Subcutaneous abdominal adipose tissue (tissue), 5 donors: ENCODE data around the gene POFUT2.

Experiments
- H3K27ac ChIP-seq: one replicate; pipeline ENCODE4 v1.7.0; 2013; ENCODE audit warnings: low read depth, mild to moderate bottlenecking, inconsistent platforms, low read length, moderate library complexity
- H3K27me3 ChIP-seq, 5 donors: one replicate each; pipeline ENCODE4 v1.7.0; 2013; ENCODE audit warnings: low read length in 5 of 5, inconsistent platforms in 1 of 5; ENCODE audit not compliant: control insufficient read depth in 5 of 5, insufficient read depth in 4 of 5
- H3K36me3 ChIP-seq, 5 donors: one replicate each; pipeline ENCODE4 v1.7.0; 2013; ENCODE audit warnings: low read length in 5 of 5; ENCODE audit not compliant: control insufficient read depth in 5 of 5, insufficient read depth in 5 of 5
- H3K4me1 ChIP-seq, 5 donors: one replicate each; pipeline ENCODE4 v1.7.0; 2013; ENCODE audit warnings: low read length in 5 of 5, mild to moderate bottlenecking in 3 of 5, moderate library complexity in 1 of 5; ENCODE audit not compliant: control insufficient read depth in 5 of 5, insufficient read depth in 5 of 5
- H3K4me3 ChIP-seq, 5 donors: one replicate each; pipeline ENCODE4 v1.7.0; 2013; ENCODE audit warnings: low read length in 5 of 5, low read depth in 1 of 5
- H3K9ac ChIP-seq, 5 donors: one replicate each; pipeline ENCODE4 v1.7.0; 2013; ENCODE audit warnings: low read length in 5 of 5, mild to moderate bottlenecking in 4 of 5, moderate library complexity in 3 of 5
- H3K9me3 ChIP-seq, 5 donors: one replicate each; pipeline ENCODE4 v1.7.0; 2013; ENCODE audit warnings: low read length in 5 of 5; ENCODE audit not compliant: control insufficient read depth in 5 of 5
- donor health status: healthy.
- donor health status: healthy.
- donor health status: healthy.
- donor health status: healthy.
- donor health status: healthy.

Gene POFUT2

DNA sequence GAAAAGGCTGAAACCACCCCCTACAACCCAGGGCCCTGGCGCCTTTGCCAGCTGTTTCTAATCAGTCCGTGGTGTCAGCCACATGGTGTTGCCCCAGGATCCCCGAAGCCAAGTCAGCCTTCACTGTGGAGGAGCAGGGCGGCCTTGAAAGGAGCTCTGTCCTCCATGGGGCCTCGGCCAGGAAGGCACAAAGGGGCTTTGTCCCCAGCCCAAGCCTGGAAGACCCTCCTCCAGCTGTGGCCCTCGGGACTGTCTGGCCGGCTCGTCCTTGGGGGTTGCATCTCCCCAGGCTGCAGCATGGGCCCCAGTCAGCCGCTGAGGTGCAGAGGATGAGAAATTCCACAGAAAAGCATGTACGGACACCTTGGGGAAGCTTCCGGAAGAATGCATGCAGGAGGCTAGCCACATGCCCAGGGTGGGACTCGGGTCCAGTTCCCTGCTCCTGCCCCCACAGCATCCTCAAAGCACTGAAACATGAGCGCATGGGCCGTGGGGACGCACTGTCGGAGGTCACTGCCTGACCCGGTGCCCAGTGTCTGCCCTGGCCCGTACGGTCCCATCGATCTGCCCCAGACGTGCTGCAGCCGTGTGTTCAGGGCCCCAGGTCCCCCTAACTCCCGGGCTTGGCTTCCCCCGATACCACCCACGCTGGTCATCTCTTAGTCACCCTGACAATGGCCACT, 38.6 kb upstream of the POFUT2 start:
- H3K27me3 ChIP-seq = peaks cover 0 to 18% (median 13%) of the 10 kb centered on the region in 5 donors
- no peak overlapping the region for H3K27ac ChIP-seq
- peaks cover 0 to 36% (median 19%) of the 10 kb centered on the region in 5 donors for H3K4me1 ChIP-seq

GRCh38 chr21:45325206-45326168, 37.8 kb upstream of the POFUT2 start:
- Histone ChIP-seq H3K36me3 (no peaks in the 10 kb centered on the region), H3K9ac (no peak overlapping the region), H3K27ac (no peak overlapping the region), H3K4me1 (peaks cover 0 to 45% (median 23%) of the 10 kb centered on the region in 5 donors), H3K9me3 (no peaks in the 10 kb centered on the region), H3K27me3 (peaks cover 0 to 18% (median 13%) of the 10 kb centered on the region in 5 donors), H3K4me3 (no peak overlapping the region)

More for the DNA sequence above, 38.6 kb upstream of the POFUT2 start:
- no peak overlapping the region for H3K9ac ChIP-seq
- H3K4me3 ChIP-seq = no peak overlapping the region
- H3K36me3 ChIP-seq = no peaks in the 10 kb centered on the region
- H3K9me3 ChIP-seq = no peaks in the 10 kb centered on the region

- Histone ChIP-seq H3K27me3 (peaks cover 0 to 18% (median 12%) of the 10 kb centered on the region in 5 donors), H3K4me1 (peaks cover 0 to 49% (median 25%) of the 10 kb centered on the region in 5 donors), H3K4me3 (no peak overlapping the region), H3K27ac (no peak overlapping the region), H3K9ac (no peak overlapping the region), H3K9me3 (no peaks in the 10 kb centered on the region), H3K36me3 (no peaks in the 10 kb centered on the region)
Observed at GRCh38 chr21:45324489-45325205, 37.0 kb upstream of the POFUT2 start.

GRCh38 chr21:45323487-45324311, 36.0 kb upstream of the POFUT2 start:
- peaks cover 1 to 58% (median 32%) of the 10 kb centered on the region in 5 donors for H3K4me1 ChIP-seq
- peaks cover 0 to 18% (median 11%) of the 10 kb centered on the region in 5 donors for H3K27me3 ChIP-seq
- no peaks in the 10 kb centered on the region for H3K9me3 ChIP-seq
- no peak overlapping the region for H3K4me3 ChIP-seq
- H3K36me3 ChIP-seq = no peaks in the 10 kb centered on the region
- no peak overlapping the region for H3K9ac ChIP-seq
- no peak overlapping the region for H3K27ac ChIP-seq

DNA sequence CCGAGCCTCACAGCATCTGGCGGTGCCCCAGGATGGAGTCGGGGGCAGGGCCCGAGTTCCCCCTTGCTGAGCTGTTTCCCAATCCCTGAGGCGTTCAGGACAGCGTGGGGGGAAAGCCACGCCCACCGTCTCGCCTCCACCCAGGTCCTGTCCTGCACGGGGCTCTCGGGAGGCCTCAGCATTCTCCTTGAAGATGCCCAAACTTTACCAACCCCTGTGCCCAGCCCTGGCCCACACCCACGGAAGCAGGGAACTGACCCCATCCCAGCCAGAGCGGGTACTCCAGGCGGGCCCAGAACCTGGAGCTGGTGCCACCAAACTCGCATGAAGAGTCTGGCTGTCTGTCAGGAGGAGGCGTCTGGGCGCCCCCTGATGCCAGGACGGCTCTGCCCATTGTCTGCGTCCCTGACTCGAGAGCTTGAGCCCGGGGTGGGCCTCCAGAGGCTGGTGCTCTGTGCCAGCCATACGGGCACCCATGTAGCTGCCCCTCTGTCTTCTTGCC, 35.3 kb upstream of the POFUT2 start:
- Histone ChIP-seq H3K9me3 (no peaks in the 10 kb centered on the region), H3K4me3 (no peak overlapping the region), H3K4me1 (peaks cover 1 to 65% (median 39%) of the 10 kb centered on the region in 5 donors), H3K9ac (no peak overlapping the region), H3K36me3 (no peaks in the 10 kb centered on the region), H3K27me3 (peaks cover 0 to 19% (median 11%) of the 10 kb centered on the region in 5 donors), H3K27ac (no peak overlapping the region)

DNA sequence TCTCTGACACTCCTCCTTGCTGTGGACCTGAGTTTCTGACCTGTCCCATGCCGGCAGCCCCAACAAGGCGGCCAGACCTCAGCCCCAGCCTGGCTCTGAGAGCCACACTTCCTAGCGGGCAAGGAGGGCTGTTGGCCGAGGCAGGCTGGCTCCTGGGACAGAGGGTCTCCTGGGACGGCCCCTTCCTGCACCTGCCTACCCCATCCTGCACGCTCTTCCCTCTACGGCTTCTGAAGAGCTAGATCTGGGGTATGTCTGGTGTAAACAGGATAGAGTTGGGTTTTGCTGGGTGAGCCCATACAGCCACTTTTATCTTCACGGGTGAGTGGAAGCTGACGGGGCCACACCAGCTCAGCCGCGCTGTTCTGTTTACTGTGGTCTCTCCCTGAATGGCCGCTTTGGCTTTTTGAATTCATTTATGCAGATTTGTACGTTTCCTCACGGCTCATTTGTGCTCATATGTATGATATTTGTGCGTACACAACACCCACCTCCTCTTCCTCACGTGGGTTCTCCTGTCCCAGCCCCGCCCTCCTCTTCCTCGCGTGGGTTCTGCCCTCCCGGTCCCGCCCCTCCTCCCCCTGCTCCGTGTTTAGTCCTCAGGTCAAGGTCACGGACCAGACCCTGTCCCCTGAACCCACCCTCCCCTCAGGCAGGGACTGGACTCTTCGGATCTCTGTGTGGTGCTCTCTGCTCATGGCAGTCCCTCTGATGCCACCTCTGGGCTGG, 34.7 kb upstream of the POFUT2 start:
- H3K36me3 ChIP-seq = no peaks in the 10 kb centered on the region
- H3K4me1 ChIP-seq = peaks cover 2 to 71% (median 45%) of the 10 kb centered on the region in 5 donors
- no peak overlapping the region for H3K9ac ChIP-seq
- no peak overlapping the region for H3K4me3 ChIP-seq
- H3K27me3 ChIP-seq = peaks cover 2 to 24% (median 11%) of the 10 kb centered on the region in 5 donors
- no peaks in the 10 kb centered on the region for H3K9me3 ChIP-seq
- no peak overlapping the region for H3K27ac ChIP-seq

DNA sequence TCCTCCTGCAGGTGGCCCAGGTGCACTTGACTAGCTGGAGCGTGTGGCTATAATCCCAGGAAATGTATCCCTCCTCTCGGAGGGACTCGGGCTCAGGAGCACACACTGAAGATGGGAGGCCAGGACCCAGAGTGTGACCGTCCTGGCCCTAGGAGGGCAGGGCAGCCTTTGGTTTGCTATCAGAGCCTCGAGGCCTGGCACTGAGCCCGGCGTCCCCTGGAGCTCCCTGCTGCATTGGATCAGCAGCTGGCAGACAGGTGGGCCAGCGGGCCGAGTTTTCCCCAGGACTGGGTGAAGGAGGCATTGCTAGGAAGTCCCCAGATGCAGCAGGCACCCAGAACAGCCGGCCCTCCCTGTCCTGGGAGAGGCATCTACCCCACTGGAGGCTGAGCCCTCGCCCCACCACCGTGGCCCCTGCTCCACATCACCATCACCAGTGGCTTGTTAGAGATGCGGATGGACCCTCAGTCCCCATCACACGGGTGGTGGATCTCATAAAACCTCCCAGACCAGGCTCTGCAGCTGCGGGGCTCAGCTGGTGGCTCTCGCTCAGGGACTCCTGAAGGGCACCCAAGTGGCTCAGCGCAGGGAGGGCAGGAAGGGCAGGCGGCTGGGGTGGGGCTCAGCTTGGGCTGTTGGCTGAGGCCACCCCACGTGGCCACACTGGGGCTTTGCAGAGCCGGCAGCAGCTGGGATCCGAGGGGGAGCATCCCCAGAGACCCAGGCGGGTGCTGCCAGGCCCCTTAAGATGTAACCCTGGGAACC, 32.7 kb upstream of the POFUT2 start:
- H3K9me3 ChIP-seq = no peaks in the 10 kb centered on the region
- H3K36me3 ChIP-seq = no peaks in the 10 kb centered on the region
- peaks cover 2 to 78% (median 51%) of the 10 kb centered on the region in 5 donors for H3K4me1 ChIP-seq
- no peak overlapping the region for H3K4me3 ChIP-seq
- peaks cover 3 to 13% (median 5%) of the 10 kb centered on the region in 5 donors for H3K27me3 ChIP-seq
- H3K27ac ChIP-seq = peak overlapping the region; percentile 74
- H3K9ac ChIP-seq = no peak overlapping the region

GRCh38 chr21:45319461-45320211, 31.9 kb upstream of the POFUT2 start:
- Histone ChIP-seq H3K27me3 (peaks cover 0 to 7% (median 4%) of the 10 kb centered on the region in 5 donors), H3K9ac (peak overlapping the region in 1 of 5 donors; percentile 8), H3K4me1 (peaks cover 2 to 71% (median 46%) of the 10 kb centered on the region in 5 donors), H3K36me3 (no peaks in the 10 kb centered on the region), H3K9me3 (no peaks in the 10 kb centered on the region), H3K27ac (peak overlapping the region; percentile 74), H3K4me3 (no peak overlapping the region)
